ENCODE measurements around the gene AFF3. TPM values are rescaled to one million over a fixed set of nuclear protein-coding genes. Genes with fewer than 3 reads are reported as not detected.

The AFF3 gene
- total and polyA plus RNA-seq, 2 of the 4 experiments (the other 2 are of a cell fraction) = 12.9 to 14.3 TPM

GRCh38 chr2:99520195-99520594 is 622.2 kb downstream of the AFF3 start:
- CTCF ChIA-PET = no interaction called here

More at GRCh38 chr2:99520195-99520594, 622.2 kb downstream of the AFF3 start:
- Histone ChIP-seq H3K4ac (ENCODE audit: low read depth, low read length) (no peak overlapping the region), H2BK20ac (ENCODE audit: low read depth, low read length) (no peak overlapping the region), H3K56ac (ENCODE audit: extremely low read depth, insufficient read depth, low read length) (no peak overlapping the region), H3K79me1 (ENCODE audit: low read depth in 1 of 2, low read length in 2 of 2) (no peaks in the 10 kb centered on the region), H3K27me3 (ENCODE audit: control insufficient read depth, insufficient read depth, low read length) (peaks cover 26% of the 10 kb centered on the region), H2BK15ac (ENCODE audit: low read depth, low read length) (no peak overlapping the region), H4K91ac (ENCODE audit: insufficient read depth, low read depth, low read length) (no peak overlapping the region), H4K8ac (ENCODE audit: low read depth in 2 of 2, low read length in 2 of 2) (no peak overlapping the region), H3K4me1 (ENCODE audit: control insufficient read depth, insufficient read depth, low read length) (no peaks in the 10 kb centered on the region), H3K36me3 (ENCODE audit: control insufficient read depth, insufficient read depth, low read length) (no peaks in the 10 kb centered on the region), H2AK9ac (replicated peaks; ENCODE audit: low read depth, low read length, poor library complexity) (no peak overlapping the region), H3K18ac (ENCODE audit: low read depth, low read length) (no peak overlapping the region), H2BK5ac (ENCODE audit: low read depth, low read length, poor library complexity, severe bottlenecking) (no peak overlapping the region), H2BK120ac (ENCODE audit: low read depth, low read length) (no peak overlapping the region), H3K9me1 (ENCODE audit: insufficient read depth, low read length) (no peaks in the 10 kb centered on the region), H3K4me2 (ENCODE audit: low read depth, low read length) (no peak overlapping the region), H3K9ac (ENCODE audit: low read depth, low read length) (no peak overlapping the region), H3K9me3 (ENCODE audit: control insufficient read depth, insufficient read depth, low read length) (no peaks in the 10 kb centered on the region; the same call in 1 of the 2 replicates), H4K5ac (ENCODE audit: low read depth, low read length) (no peak overlapping the region), H3K27ac (ENCODE audit: insufficient read depth, low read length) (no peak overlapping the region), H4K20me1 (ENCODE audit: insufficient read depth, low read length) (no peaks in the 10 kb centered on the region), H3K4me3 (ENCODE audit: insufficient read depth, low read depth, low read length) (no peak overlapping the region), H3K14ac (replicated peaks; ENCODE audit: low read depth, low read length) (no peak overlapping the region), H2AFZ (replicated peaks; ENCODE audit: low read length, poor library complexity) (no peak overlapping the region), H3K23ac (ENCODE audit: low read depth, low read length) (no peak overlapping the region), H2AK5ac (ENCODE audit: low read depth, low read length) (no peak overlapping the region)
- POLR2A ChIA-PET (ENCODE audit: unreplicated experiment) = no interaction called here
- dilution Hi-C loops (cut with HindIII; ENCODE audit: low sequenced_read_pairs, unreplicated experiment) = no loop called here
- DNase-seq (no peak), ATAC-seq (ENCODE audit: low read depth) (no peak)
- WGBS, 2 experiments (ENCODE audit: extremely low coverage in 2 of 2, insufficient read length in 1 of 2) = 83% methylated on average over 2 of the region's 4 CpGs; no CpG with 5 or more reads in 1 of the 2 experiments
- intact Hi-C loops (cut with micrococcal nuclease) = no loop called here
- no TSS peak for BruUV-seq (replicated peaks)
- in situ Hi-C loops (cut with MboI; ENCODE audit: low sequenced_read_pairs) = loop anchor here (25.0 kb wide), 1 partner anchor 883 kb away; no protein-coding TSS in a partner anchor
- TF ChIP-seq BHLHE40 (IDR thresholded peaks at IDR 0.05; ENCODE audit: low read depth, low read length) = no peak
- TF ChIP-seq MAZ (IDR thresholded peaks at IDR 0.05; ENCODE audit: borderline replicate concordance, low read depth, low read length) = no peak
- TF ChIP-seq, protein P1, sequence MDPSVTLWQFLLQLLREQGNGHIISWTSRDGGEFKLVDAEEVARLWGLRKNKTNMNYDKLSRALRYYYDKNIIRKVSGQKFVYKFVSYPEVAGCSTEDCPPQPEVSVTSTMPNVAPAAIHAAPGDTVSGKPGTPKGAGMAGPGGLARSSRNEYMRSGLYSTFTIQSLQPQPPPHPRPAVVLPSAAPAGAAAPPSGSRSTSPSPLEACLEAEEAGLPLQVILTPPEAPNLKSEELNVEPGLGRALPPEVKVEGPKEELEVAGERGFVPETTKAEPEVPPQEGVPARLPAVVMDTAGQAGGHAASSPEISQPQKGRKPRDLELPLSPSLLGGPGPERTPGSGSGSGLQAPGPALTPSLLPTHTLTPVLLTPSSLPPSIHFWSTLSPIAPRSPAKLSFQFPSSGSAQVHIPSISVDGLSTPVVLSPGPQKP (IDR thresholded peaks at IDR 0.05; ENCODE audit: borderline replicate concordance, low read depth, low read length) = no peak
- no peak for TF ChIP-seq NFE2L2 (IDR thresholded peaks at IDR 0.05; ENCODE audit: low read depth, low read length)
- TF ChIP-seq RCOR1 (IDR thresholded peaks at IDR 0.05; ENCODE audit: insufficient replicate concordance, low read length) = no peak
- no peak for TF ChIP-seq SMC3 (IDR thresholded peaks at IDR 0.05; ENCODE audit: low read depth, low read length)
- TF ChIP-seq RFX5 (IDR thresholded peaks at IDR 0.05; ENCODE audit: low read depth, low read length) = no peak
- TF ChIP-seq FOS (IDR thresholded peaks at IDR 0.05; ENCODE audit: low read depth, low read length) = no peak
- TF ChIP-seq CHD1 (IDR thresholded peaks at IDR 0.05; ENCODE audit: low read depth, low read length) = no peak
- no peak for TF ChIP-seq MXI1 (IDR thresholded peaks at IDR 0.05; ENCODE audit: borderline replicate concordance, low read depth, low read length)
- TF ChIP-seq, protein P2, sequence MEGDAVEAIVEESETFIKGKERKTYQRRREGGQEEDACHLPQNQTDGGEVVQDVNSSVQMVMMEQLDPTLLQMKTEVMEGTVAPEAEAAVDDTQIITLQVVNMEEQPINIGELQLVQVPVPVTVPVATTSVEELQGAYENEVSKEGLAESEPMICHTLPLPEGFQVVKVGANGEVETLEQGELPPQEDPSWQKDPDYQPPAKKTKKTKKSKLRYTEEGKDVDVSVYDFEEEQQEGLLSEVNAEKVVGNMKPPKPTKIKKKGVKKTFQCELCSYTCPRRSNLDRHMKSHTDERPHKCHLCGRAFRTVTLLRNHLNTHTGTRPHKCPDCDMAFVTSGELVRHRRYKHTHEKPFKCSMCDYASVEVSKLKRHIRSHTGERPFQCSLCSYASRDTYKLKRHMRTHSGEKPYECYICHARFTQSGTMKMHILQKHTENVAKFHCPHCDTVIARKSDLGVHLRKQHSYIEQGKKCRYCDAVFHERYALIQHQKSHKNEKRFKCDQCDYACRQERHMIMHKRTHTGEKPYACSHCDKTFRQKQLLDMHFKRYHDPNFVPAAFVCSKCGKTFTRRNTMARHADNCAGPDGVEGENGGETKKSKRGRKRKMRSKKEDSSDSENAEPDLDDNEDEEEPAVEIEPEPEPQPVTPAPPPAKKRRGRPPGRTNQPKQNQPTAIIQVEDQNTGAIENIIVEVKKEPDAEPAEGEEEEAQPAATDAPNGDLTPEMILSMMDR (conservative IDR thresholded peaks at IDR 0.05; ENCODE audit: low read depth, low read length) = no peak

Data from IMR-90 (cell line).